Colonic mucosa (tissue), 4 donors: ENCODE measurements around the gene COL16A1. TPM values are rescaled to one million over a fixed set of nuclear protein-coding genes. Genes with fewer than 3 reads are reported as not detected.

Source experiments
- DNase-seq: peaks from one replicate; pipeline ENCODE4 v3.0.0-alpha.2; 2020
- H3K27ac ChIP-seq: fragments of 200-600 bp; one replicate; pipeline ENCODE4 v1.8.0; 2021
- H3K27me3 ChIP-seq: fragments of 200-600 bp; one replicate; pipeline ENCODE4 v1.8.0; 2021
- H3K36me3 ChIP-seq: fragments of 200-600 bp; one replicate; pipeline ENCODE4 v1.8.0; 2021
- H3K4me1 ChIP-seq: fragments of 200-600 bp; one replicate; pipeline ENCODE4 v1.8.0; 2021; ENCODE audit warnings: mild to moderate bottlenecking
- H3K4me3 ChIP-seq: fragments of 200-600 bp; one replicate; pipeline ENCODE4 v1.8.0; 2021
- H3K9ac ChIP-seq, 2 donors: one replicate each; pipeline ENCODE4 v1.7.0; 2013; ENCODE audit warnings: control low read depth in 2 of 2, low read depth in 2 of 2, low read length in 2 of 2
- H3K9me3 ChIP-seq: fragments of 200-600 bp; one replicate; pipeline ENCODE4 v1.8.0; 2021
- CTCF ChIP-seq: fragments of 200-600 bp; IDR thresholded peaks from one replicate; pipeline ENCODE4 v1.8.0; 2022; ENCODE audit warnings: antibody characterized with exemption, mild to moderate bottlenecking
- intact Hi-C: fragments of 100-400 bp; cut with DNase I; formaldehyde crosslinking; loops from one replicate; pipeline ENCODE4 v1.14.1; 2022
- total RNA-seq, 2 donors: library from RNA; stranded (reverse); fragmentation: NEBNext Ultra II Directional in 1 of 2; extraction: Animal tissue kit (Norgen Biotek cat#: 25700) in 1 of 2; gene quantifications; one replicate each; pipeline ENCODE4 v1.2.1, GENCODE V29; 2021
- donor health status: healthy.
- donor health status: DM: no; HTN: no; CAD: no.
- donor health status: DM: no; HTN: no; CAD: no.

Gene COL16A1
- total RNA-seq, 2 donors from 2014 or later: 9.0 to 15.4 TPM

- DNase-seq: no peak
- Histone ChIP-seq H3K27me3 (no peaks in the 10 kb centered on the region), H3K9me3 (no peaks in the 10 kb centered on the region), H3K36me3 (no peaks in the 10 kb centered on the region), H3K4me3 (no peak overlapping the region), H3K4me1 (peaks cover 7% of the 10 kb centered on the region), H3K9ac (no peak overlapping the region), H3K27ac (no peak overlapping the region)
- intact Hi-C loops: no loop called here
- TF ChIP-seq CTCF: no peak
Observed at GRCh38 chr1:31671561-31672201, 32.1 kb downstream of the COL16A1 start.

- Histone ChIP-seq H3K27ac (no peak overlapping the region), H3K9ac (no peak overlapping the region), H3K4me1 (peaks cover 8% of the 10 kb centered on the region), H3K9me3 (no peaks in the 10 kb centered on the region), H3K27me3 (no peaks in the 10 kb centered on the region), H3K36me3 (no peaks in the 10 kb centered on the region), H3K4me3 (no peak overlapping the region)
- DNase-seq: no peak
- no peak for TF ChIP-seq CTCF
- intact Hi-C loops: no loop called here
Observed at GRCh38 chr1:31671147-31671546, 32.7 kb downstream of the COL16A1 start.

DNA sequence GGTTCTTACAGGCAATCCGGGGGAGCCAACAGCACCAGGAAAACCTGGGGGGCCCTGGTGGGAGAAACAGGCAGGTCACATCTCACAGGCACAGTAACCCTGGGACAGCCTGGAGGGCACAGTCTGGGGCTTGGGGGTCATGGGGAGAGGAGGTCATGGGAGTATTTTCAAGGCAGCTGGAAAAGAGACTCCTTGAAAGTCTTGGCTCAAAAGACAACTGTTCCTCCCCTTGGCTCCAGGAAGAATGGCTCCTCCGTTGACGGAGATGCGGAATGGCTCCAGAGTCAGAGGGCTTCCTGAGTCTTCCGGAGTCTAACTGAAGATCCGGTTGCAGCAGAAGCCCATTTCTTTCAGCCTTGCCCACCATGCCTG is 33.2 kb downstream of the COL16A1 start:
- peak overlapping the region; percentile 33 for H3K4me3 ChIP-seq
- intact Hi-C loops: no loop called here
- H3K9ac ChIP-seq: peak overlapping the region; percentile 33 to 89
- H3K27me3 ChIP-seq: no peaks in the 10 kb centered on the region
- no peak for TF ChIP-seq CTCF
- H3K4me1 ChIP-seq: peaks cover 8% of the 10 kb centered on the region
- H3K9me3 ChIP-seq: no peaks in the 10 kb centered on the region
- H3K27ac ChIP-seq: peak overlapping the region; percentile 69
- no peaks in the 10 kb centered on the region for H3K36me3 ChIP-seq
- no peak for DNase-seq

DNA sequence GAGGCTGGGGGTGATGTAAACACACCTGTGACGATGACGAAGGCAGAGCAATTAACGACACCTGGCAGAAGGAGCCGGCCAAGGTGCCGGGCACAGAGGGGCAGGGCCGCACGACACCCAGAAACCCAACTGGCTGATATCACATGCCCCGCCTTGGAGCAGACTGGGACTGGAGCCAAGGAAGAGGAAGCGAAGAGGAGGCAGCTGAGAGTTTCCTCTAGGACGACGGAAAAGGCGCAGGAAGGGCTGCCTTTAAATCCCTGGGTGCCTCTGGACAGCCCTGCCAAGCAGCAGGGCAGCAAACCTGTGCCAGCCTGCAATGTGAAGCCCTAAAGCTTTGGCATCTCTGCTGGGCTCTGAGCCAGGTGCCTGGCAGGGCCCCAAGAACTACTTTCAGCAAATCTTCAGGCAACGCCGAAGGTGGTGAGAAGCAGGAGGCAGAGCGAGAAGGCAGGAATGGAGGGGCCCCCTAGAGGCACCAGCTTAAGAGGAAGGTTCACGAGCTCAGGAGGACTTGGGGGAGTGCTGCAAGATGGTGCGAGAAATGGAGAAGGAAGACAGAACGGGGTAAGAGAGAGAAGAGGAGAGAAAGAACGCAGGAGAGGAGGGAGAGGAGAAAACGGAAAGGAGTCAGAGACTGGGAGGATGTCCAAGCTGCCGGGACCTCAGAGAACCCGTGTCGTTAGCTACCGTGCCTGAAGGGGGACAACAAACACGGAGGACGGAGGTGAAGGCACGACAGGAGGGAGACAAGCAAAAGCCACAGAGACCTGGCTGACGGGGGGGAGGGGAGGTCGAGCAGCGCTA is 33.8 kb downstream of the COL16A1 start:
- H3K27me3 ChIP-seq: no peaks in the 10 kb centered on the region
- peak overlapping the region; percentile 58 to 89 for H3K9ac ChIP-seq
- intact Hi-C loops: no loop called here
- H3K27ac ChIP-seq: peak overlapping the region; percentile 69
- no peaks in the 10 kb centered on the region for H3K9me3 ChIP-seq
- peaks cover 8% of the 10 kb centered on the region for H3K4me1 ChIP-seq
- no peaks in the 10 kb centered on the region for H3K36me3 ChIP-seq
- DNase-seq: peak; percentile 97
- no peak for TF ChIP-seq CTCF
- H3K4me3 ChIP-seq: peak overlapping the region; percentile 33

DNA sequence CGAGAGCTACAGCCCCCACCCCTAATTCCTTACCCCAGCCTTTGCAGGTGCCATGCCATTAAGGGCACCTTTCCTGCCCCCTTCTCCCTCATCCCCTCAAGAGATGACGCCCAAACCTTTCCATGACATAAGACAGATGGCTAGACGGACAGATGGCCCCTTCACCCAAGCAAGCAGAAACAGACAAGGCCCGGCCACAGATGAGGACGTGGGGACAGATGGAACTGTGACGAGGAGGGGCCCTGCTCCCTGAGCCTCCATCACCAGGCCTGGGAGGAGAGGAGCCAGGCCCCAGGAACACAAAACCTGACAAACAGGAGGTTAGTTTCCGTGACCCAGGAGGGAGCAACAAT is 34.4 kb downstream of the COL16A1 start:
- Histone ChIP-seq H3K4me1 (peaks cover 8% of the 10 kb centered on the region), H3K9ac (peak overlapping the region in 1 of 2 donors; percentile 89), H3K27me3 (no peaks in the 10 kb centered on the region), H3K27ac (peak overlapping the region; percentile 69), H3K36me3 (no peaks in the 10 kb centered on the region), H3K4me3 (no peak overlapping the region), H3K9me3 (no peaks in the 10 kb centered on the region)
- TF ChIP-seq CTCF: no peak
- intact Hi-C loops: no loop called here
- no peak for DNase-seq
